PC-3 (cell line): Measurements from ENCODE around the gene FGFR1OP2.

ENCODE experiments used
- CTCF ChIP-seq: fragments of 300-600 bp; sonication (generic); conservative IDR thresholded peaks from 2 replicates; pipeline ENCODE4 v1.5.1; 2017; ENCODE audit warnings: antibody characterized with exemption, low read depth, mild to moderate bottlenecking, low read length
- EZH2phosphoT487 ChIP-seq: fragments of 300-600 bp; sonication (generic); IDR thresholded peaks from 2 replicates; pipeline ENCODE4 v1.6.1; 2018; ENCODE audit warnings: mild to moderate bottlenecking, antibody characterized with exemption, low read length, borderline replicate concordance

GRCh38 chr12:26937443-26937862 is 817 bp upstream of the FGFR1OP2 start:
- no peak for TF ChIP-seq CTCF
- TF ChIP-seq EZH2phosphoT487: no peak
